GM21528 (cell line): ENCODE data around the gene NUP98.
"Not testable (repeated sequence)": the region's sequence is repeated elsewhere in the genome, so short reads cannot be mapped to it uniquely, and the experiment has no call there.

Experiments
- ATAC-seq: cut with Tn5 transposase; IDR thresholded peaks from one replicate; pipeline ENCODE4 v1.9.1; 2021; ENCODE audit warnings: mild to moderate bottlenecking, moderate library complexity; ENCODE audit not compliant: unreplicated experiment, low FRiP score

Gene NUP98

DNA sequence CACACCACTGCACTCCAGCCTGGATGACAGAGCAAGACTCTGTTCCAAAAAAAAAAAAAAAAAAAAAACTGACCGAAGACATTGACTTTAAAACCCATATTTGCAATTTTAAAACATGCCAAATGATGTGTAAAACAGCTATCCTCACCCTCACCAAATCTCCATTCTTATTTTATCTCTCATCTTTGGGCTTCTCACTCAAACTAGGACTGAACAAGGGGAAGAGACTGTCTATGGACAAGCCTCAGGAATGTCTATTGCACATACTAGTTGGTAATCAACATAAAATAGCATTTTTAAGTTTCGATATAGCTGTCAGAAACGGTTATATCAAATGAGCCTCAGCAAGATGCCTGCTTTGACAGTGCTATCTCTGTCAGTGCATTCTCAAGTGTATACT, 118.3 kb downstream of the NUP98 start:
- no peak for ATAC-seq

DNA sequence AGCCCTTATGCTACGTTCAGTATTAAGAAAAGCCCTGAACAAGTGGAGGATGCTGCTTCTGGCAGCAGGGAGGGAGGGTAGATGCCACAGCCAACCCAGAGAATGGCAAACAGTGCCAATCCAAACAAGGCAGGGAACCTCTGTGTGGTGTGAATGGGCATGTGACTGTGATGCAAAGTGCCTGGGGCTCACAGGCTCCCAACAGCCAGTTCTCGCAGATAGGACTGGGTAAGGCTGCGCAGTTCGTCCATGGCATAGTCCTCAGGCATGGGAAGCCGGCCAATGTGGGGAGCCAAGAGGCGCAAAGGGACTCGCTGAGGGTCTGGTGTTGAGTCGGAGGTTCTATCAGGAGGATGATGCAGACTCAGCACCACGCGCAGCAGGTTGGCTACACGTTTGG, 121.4 kb downstream of the NUP98 start:
- no peak for ATAC-seq

DNA sequence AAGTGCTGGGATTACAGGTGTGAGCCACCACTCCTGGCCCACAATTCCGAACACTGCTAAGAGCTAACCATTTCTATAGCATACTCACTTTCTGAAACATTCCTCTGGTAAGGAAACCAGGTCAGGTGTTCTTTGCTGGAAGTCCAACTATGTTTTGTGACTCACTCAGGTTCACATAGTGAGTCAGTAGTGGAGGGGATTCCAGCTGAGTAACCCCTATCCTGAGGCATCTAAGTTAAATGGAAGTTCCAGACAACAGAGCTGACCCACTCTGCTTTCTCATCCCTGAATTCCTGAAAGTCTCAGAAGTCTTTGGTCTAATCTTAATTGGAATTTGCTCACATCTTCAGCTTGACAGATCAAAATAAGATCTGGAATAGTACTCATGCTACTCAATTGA, 123.2 kb downstream of the NUP98 start:
- ATAC-seq, result no peak

DNA sequence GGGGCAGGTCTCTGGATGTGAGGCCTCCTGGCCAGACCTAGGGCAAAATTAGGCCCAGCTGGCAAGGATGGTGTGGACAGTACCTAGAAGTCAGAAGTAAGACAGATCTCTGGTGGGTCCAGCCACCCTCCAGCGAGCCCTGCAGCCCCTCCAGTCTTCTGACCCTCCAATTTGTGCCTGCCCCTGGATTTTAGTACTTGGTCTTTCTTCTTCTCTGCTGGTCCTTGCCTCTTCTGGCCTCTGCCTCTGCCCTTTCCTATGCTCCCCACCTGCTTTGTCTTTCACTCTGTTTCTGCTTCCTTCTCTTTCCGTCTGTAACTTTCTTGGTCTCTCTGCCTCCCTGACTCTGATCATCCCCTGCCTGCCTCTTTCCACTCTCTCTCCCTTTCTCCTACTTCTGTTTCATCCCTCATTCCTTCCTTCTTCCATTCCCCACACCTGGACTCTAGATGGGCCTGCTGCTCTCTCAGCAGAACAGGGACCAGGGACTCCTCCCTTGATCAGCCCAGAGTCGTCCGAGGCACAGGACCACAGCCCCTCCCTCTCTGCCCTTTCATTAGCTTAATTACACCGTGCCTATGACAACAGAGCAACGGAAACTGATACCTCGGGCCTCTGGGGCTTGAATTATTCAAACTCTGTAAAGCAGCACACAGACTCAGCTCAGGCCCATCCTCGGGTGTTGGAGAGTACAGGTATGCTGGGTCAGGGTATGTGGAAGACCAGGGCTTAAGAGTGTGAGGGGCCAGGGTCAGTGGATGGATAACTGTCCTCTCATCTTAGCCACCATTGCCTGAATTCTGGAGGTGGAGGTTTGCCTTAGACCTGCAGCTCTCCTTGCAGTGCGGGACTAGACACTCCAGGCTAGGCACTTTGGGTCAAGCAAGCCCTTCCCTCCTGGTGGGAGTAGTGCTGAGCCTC, 125.8 kb downstream of the NUP98 start, which contains the start of gene CHRNA10:
Gene CHRNA10 (minus strand): TSS at position 51 of the 921 bp plus-strand sequence. CDS start 72 bp downstream, outside the sequence.
- no peak for ATAC-seq

DNA sequence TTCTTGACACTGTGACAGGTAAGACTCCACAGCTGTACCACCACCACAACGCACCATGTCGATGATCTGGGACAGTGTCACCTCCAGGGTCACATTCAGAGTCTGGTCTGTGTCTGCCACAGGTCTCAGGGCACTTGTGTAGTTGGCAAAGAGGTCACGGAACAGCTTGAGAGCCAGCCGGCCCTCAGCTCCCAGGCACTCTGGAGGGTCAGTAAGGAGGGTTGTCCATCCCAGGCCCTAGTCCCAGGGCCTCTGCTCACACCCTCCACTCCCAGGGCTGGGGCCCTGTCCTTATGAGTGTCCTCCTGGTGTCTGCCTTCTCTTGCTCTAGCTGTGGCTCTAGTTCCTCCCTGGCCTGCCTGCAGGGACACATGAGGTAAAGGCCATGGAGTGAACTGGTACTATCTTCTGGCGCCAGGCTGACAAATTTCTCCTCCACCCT, 127.6 kb downstream of the NUP98 start:
- no peak for ATAC-seq

DNA sequence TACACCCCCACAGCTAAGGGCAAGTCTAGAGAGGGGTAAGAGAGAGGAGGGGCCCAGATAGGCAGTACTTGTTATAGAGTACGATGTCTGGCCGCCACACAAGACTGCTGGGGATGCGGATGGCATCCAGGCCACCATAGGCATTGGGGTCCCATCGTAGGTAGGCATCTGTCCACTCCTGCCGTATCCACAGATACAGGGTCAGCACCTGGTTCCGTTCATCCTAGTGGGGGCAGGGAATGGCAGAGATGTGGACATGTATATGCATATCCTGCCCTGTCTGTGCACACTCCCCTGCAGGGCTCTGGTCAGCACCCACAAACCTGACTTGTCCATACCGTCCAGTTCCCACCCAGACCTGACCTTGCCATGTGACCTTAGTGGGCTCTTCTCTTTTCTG, 128.2 kb downstream of the NUP98 start:
- ATAC-seq, result no peak

DNA sequence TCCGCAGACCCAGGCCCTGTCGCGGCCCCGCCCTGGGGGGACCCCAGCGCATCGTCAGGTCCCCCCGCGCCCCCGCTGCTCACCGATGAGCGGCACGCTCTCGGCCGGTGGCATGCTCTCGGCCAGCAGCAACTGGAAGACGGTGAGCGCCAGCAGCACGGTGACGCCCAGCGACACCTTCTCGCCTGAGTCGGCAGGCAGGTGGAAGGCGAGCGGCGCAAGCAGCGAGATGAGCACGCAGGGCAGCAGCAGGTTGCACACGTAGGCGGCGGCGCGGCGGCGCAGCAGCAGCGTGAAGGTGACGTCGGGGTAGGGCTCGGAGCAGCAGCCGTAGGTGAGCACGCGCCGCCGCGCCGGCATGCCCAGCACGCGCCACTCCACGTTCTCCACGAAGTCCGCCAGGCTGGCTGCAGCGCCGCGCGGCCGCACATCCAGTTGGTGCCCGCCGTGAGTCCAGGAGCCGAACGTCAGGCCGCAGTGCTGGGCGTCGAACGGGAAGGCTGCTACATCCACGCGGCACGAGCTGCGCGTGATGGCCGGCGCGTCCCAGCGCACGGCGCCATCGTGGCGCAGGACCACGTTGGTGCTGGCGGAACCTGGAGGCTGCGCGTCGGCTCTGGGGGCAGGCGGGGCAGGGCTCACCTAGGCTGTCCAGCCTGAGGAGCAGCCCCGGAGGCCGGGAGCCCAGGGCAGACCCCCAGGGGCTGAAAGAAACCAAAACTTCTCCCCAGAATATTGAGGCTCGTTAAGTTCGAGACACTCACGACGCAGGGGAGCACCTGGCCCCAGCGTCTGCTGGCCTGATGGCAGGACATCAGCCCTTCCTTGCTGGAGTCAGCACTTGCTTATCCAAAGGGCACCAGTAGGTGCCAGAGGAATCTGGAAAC, 130.0 kb downstream of the NUP98 start:
- no peak for ATAC-seq

DNA sequence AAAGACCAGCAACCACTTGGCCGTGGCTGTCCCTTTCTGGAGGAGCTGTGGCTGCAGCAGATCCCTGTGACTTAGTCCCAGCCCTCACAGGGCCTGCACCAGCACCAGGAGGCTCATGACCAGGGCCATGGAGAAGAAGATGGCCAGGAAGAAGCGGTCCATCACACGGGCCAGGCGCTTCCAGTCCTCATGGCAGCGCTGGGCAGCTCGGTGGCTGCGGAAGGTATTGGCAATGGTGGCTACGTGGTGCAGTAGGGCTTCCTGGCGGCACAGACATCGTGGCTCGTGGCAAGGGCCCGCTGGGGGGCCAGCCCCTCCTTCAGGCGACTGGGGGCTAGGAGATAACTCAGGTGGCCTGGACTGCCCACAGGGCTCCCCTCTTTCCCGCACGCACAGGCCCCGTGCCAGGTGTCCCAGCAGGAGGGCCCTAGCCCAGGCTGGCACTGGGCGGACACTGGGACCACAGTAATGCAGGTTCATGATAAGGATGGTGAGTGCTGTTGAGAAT, 131.3 kb downstream of the NUP98 start:
- ATAC-seq, result no peak

DNA sequence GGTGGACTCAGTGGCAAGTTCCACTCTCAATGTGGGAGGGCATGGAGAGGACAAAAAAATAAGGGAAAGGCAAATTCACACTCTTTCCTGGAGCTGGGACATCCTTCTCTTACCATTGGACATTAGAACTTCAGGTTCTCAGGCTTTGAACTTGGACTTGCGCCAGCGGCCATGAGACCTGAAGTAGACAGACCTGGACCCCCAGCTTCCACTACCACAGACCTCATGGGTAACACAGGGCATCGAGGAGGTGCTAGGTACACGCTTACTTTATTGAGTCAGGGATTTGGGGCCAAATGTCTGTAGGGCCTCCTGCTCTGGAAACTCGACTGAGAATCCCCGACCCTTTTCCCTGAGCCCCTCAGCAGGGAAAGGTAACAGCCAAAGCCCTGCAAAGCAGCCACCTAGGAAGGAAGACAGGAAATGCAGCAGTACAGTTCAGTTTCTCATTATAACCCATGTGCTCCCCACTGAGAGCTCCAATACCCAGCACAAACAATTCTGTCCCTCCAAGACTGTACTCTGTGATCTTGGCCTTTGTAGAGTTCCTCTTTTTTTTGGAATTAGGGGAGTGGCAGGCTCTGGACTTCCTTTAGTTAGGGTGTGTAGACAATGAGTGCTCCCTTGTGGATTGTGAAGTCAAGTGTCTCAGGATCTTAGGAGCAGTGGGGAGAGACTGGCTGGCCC, 131.9 kb downstream of the NUP98 start:
- no peak for ATAC-seq

DNA sequence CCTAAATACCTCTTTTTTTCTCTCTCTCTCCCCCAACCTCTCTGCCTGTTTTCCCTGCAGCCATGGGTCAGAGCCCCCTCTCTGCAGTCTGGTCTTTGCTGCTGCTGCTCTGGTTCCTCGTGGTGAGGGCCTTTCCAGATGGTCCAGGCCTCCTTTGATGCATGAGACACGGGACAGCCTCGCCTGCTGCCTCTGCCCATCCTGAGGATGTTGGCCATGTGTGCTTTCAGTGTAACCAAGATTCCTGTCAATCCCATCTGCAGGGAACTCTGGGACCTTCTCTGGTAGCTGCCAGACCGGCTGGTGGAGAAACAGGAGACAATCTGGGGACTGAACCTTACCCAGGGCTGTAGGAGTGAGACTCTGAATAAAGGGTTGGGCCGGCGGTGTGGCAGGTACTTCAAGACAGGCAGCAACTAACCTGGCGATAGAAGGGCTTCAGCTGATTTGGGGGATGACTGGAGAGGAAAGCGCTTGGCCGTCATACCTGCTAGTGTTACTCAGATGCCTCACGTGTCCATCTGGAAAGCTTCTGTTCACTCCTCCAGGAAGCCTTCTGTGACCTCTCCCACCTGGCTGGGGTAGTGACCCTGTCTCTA, 133.2 kb downstream of the NUP98 start:
- no peak for ATAC-seq

DNA sequence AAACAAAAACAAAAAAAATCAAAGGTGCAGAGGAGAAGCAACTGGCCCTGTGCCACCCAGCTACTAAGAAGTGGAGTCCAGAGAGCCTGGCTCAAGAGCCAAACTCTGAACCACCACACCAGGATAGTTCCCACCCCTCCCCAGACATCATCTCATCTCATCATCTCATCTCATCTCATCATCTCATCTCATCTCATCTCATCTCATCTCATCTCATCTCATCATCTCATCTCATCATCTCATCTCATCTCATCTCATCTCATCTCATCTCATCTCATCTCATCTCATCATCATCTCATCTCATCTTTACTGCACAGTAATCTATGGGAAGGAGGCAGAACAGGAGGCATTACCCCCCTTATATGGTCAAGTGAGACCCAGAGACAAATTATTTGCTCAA, 134.5 kb downstream of the NUP98 start:
- no peak for ATAC-seq

DNA sequence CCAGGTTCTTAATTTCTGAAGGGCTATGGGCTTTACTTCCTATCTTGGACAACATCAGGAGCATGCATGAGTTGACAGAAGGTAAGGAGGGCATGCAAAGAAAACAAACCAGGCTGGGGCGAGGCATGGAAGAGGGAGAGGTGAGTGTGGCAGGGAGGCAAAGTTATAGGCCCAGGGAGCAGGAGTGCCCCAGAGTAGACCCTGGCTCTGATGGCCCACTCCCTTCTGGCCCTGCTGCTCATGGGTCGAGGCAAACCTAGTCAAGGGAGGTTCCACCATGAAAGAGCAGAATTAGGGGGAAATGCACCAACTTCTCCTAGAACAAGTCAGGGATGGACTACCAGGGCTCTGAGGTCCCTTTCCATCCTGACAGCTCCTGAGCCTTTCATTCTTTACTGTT, 136.4 kb downstream of the NUP98 start:
- no peak for ATAC-seq

DNA sequence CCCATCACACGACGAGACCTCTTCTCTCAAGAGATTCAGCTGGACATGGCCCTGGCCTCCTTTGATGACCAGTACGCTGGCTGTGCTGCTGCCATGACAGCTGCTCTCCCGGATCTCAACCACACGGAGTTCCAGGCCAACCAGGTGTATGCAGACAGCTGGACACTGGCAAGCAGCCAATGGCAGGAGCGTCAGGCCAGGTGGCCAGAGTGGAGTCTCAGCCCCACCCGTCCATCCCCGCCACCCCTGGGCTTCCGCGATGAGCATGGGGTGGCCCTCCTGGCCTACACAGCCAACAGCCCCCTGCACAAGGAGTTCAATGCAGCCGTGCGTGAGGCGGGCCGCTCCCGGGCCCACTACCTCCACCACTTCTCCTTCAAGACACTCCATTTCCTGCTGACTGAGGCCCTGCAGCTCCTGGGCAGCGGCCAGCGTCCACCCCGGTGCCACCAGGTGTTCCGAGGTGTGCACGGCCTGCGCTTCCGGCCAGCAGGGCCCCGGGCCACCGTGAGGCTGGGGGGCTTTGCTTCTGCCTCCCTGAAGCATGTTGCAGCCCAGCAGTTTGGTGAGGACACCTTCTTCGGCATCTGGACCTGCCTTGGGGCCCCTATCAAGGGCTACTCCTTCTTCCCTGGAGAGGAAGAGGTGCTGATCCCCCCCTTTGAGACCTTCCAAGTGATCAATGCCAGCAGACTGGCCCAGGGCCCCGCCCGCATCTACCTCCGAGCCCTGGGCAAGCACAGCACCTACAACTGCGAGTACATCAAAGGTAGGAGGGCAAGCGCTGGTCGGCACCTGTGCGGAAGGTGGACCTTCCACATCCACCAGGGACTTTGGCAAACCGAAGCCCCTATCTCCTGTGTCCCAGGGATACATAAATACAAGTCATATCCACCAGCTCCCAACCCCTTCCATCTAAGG, 137.5 kb downstream of the NUP98 start:
- no peak for ATAC-seq

DNA sequence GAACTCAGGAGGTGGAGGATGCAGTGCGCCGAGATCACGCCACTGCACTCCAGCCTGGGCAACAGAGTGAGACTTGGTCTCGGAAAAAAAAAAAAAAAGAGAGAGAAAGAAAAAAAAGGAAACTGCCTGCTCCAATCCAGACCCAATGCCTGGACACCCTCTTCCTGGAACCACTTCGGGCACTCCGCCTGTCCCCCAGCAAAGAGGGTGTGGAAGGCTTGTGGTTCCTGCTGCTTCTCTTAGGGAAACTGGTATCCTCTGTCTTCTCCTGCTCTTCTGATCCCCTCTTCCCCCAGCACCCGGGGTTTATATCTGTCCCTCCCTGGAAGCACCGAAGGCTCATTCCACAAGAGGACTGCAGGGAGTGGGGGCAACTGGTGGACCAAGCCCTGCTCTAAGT, 139.1 kb downstream of the NUP98 start:
- no peak for ATAC-seq

DNA sequence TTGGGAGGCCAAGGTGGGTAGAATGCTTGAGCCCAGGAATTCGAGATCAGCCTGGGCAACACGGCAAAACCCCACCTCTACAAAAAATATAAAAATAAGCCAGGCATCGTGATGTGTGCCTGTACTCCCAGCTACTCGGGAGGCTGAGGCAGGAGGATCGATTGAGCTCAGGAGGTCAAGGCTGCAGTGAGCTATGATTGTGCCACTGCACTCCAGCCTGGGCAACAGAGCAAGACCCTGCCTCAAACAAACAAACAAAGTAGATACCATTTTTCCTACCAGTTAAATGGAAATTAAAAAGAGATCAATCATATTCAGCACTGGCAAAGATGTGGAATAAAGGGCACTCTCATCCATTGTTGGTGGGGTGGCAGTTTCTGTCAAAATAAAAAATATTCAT, 140.0 kb downstream of the NUP98 start:
- ATAC-seq, result not testable (repeated sequence)

DNA sequence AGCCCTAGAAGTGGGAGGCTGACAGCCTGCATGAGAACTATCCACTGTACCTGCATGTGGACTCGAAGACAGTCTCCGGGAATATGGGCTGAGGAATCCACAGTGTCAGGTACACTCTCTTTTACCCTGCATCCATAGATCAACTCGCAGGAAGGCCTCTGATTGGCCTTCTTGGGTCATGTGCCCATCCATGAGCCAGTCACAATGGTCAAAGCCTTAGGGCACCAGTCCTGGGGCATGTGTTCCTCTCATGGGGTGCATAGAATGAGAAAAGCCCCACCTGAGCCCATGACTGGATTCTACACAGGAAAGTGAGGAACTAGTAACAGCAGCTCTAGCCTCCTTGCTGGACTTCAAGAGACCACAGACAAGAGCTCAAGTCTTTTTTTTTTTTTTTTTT, 141.8 kb downstream of the NUP98 start:
- ATAC-seq, result no peak

DNA sequence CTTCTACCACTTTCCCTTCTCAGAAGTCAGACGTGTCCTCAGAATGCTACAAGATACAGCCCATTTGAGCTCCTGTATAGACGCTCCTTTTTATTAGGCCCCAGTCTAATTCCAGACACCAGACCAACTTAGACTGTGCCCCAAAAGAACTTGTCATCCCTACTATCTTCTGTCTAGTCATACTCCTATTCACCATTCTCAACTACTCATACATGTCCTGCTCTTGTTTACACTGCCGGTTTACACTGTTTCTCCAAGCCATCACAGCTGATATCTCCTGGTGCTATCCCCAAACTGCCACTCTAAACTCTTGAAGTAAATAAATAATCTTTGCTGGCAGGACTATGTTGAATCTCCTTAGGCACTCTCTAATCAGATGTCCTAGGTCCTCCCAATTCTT, 144.8 kb downstream of the NUP98 start:
- ATAC-seq, result not testable (repeated sequence)

DNA sequence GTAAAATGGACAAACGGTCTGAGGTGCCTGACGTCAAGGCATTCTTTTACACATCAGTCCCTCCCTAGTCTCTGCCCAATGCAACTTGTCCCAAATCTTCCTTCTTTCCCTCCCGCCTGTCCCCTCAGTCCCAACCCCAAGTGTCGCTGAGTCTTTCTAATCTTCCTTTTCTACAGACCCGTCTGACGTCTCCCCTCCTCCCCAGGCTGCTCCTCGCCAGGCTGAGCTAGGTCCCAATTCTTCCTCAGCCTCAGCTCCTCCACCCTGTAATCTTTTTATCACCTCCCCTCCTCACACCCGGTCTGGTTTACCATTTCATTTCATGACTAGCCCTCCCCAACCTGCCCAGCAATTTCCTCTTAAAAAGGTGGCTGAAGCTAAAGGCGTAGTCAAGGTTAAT, 148.0 kb downstream of the NUP98 start:
- not testable (repeated sequence) for ATAC-seq

DNA sequence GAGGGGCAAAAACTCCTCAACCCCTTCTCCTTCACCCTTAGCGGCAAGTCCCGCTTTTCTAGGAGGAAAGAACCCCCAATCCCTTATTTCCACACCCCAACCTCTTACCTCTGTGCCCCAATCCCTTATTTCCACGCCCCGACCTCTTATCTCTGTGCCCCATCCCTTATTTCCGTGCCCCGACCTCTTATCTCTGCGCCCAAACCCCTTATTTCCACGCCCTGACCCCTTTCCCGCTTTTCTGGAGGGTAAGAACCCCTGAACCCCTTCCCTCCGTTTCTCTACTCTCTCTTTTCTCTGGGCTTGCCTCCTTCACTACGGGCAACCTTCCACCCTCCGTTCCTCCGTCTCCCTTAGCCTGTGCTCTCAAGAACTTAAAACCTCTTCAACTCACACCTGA, 148.5 kb downstream of the NUP98 start:
- not testable (repeated sequence) for ATAC-seq
